WTC11 (cell line): ENCODE data around the gene ACBD6. TPM values are rescaled to one million over a fixed set of nuclear protein-coding genes. Genes with fewer than 3 reads are reported as not detected.

Source experiments
- ATAC-seq: fragments of 200-7000 bp; cut with Tn5 transposase; 2 replicates; pipeline ENCODE4 v1.10.0; 2021; ENCODE audit warnings: mild to moderate bottlenecking, moderate library complexity
- CTCF ChIA-PET: fragments of 300-600 bp; sonication (Branson Sonifier 250); formaldehyde crosslinking; loops from one replicate; lab custom pipeline; 2021; ENCODE audit warnings: antibody characterized with exemption; lab: Charles Lee
- POLR2A ChIA-PET: fragments of 350-600 bp; sonication (Branson Sonifier 250); formaldehyde crosslinking; loops from one replicate; lab custom pipeline; 2021; ENCODE audit warnings: antibody characterized with exemption; lab: Charles Lee
- DNase-seq: peaks from one replicate; pipeline ENCODE4 v3.0.0; 2021; ENCODE audit warnings: low spot score
- H3K27ac Mint-ChIP-seq: 2 replicates; pipeline ENCODE4 v1.8.0; 2021; ENCODE audit warnings: mixed read lengths
- H3K27me3 Mint-ChIP-seq: 2 replicates; pipeline ENCODE4 v1.8.0; 2021; ENCODE audit warnings: low read depth, mild to moderate bottlenecking, moderate library complexity, mixed read lengths
- H3K36me3 Mint-ChIP-seq: 2 replicates; pipeline ENCODE4 v1.8.0; 2021; ENCODE audit warnings: mixed read lengths
- H3K4me1 Mint-ChIP-seq: 2 replicates; pipeline ENCODE4 v1.8.0; 2022; ENCODE audit warnings: mixed read lengths
- H3K4me3 Mint-ChIP-seq: 2 replicates; pipeline ENCODE4 v1.8.0; 2021; ENCODE audit warnings: mild to moderate bottlenecking, moderate library complexity, mixed read lengths
- H3K9me3 Mint-ChIP-seq: 2 replicates; pipeline ENCODE4 v1.8.0; 2021; ENCODE audit warnings: mixed read lengths
- ARID4B ChIP-seq: sonication (generic); formaldehyde crosslinking; IDR thresholded peaks from 2 replicates; pipeline ENCODE4 v1.8.0; 2023; ENCODE audit warnings: missing genetic modification reagents, mild to moderate bottlenecking, borderline replicate concordance
- FOXK1 ChIP-seq: sonication (generic); formaldehyde crosslinking; IDR thresholded peaks from 2 replicates; pipeline ENCODE4 v1.8.0; 2022; ENCODE audit warnings: mild to moderate bottlenecking, moderate library complexity, missing genetic modification reagents
- GRHL2 ChIP-seq: fragments of 250-450 bp; sonication (Bioruptor Pico); IDR thresholded peaks from 2 replicates; pipeline ENCODE4 v1.8.0; 2022; ENCODE audit warnings: mild to moderate bottlenecking, moderate library complexity; ENCODE audit not compliant: insufficient replicate concordance, severe bottlenecking
- KAT7 ChIP-seq: sonication (generic); formaldehyde crosslinking; IDR thresholded peaks from 2 replicates; pipeline ENCODE4 v1.8.1; 2023; ENCODE audit warnings: missing genetic modification reagents, mild to moderate bottlenecking, borderline replicate concordance
- MAX ChIP-seq: sonication (generic); formaldehyde crosslinking; IDR thresholded peaks from 2 replicates; pipeline ENCODE4 v1.8.0; 2022; ENCODE audit warnings: mild to moderate bottlenecking, missing genetic modification reagents
- MYBL2 ChIP-seq: sonication (generic); formaldehyde crosslinking; IDR thresholded peaks from 2 replicates; pipeline ENCODE4 v1.8.1; 2023; ENCODE audit warnings: mild to moderate bottlenecking, moderate library complexity, missing genetic modification reagents
- NR2C2 ChIP-seq: sonication (generic); formaldehyde crosslinking; IDR thresholded peaks from 2 replicates; pipeline ENCODE4 v1.8.0; 2022; ENCODE audit warnings: mild to moderate bottlenecking, missing genetic modification reagents
- PRDM15 ChIP-seq: sonication (generic); formaldehyde crosslinking; IDR thresholded peaks from 2 replicates; pipeline ENCODE4 v1.8.0; 2022; ENCODE audit warnings: missing genetic modification reagents
- PREB ChIP-seq: sonication (generic); formaldehyde crosslinking; IDR thresholded peaks from 2 replicates; pipeline ENCODE4 v1.8.1; 2022; ENCODE audit warnings: mild to moderate bottlenecking, missing genetic modification reagents, moderate library complexity, borderline replicate concordance
- RELA ChIP-seq: sonication (generic); formaldehyde crosslinking; IDR thresholded peaks from 2 replicates; pipeline ENCODE4 v1.8.1; 2022; ENCODE audit warnings: missing genetic modification reagents, mild to moderate bottlenecking, borderline replicate concordance
- RORB ChIP-seq: fragments of 250-450 bp; sonication (Bioruptor Pico); IDR thresholded peaks from 2 replicates; pipeline ENCODE4 v1.9.0; 2021; ENCODE audit warnings: mild to moderate bottlenecking
- STAT6 ChIP-seq: sonication (generic); formaldehyde crosslinking; conservative IDR thresholded peaks from 2 replicates; pipeline ENCODE4 v1.8.1; 2023; ENCODE audit warnings: mild to moderate bottlenecking, low read depth, missing genetic modification reagents, moderate library complexity
- total RNA-seq: library from RNA; stranded (reverse); gene quantifications from 3 replicates; pipeline ENCODE4 v1.2.3, GENCODE V29; 2021

The ACBD6 gene
- total RNA-seq, 1 experiment from 2014 or later = 53.5 TPM

GRCh38 chr1:180542838-180543145 lies 40.4 kb upstream of the ACBD6 start (continued):
- TF ChIP-seq ARID4B (CRISPR knock-in tag) (no peak), KAT7 (no peak)

GRCh38 chr1:180542113-180542837 lies 39.9 kb upstream of the ACBD6 start:
- TF ChIP-seq FOXK1 (CRISPR knock-in tag) (no peak), STAT6 (CRISPR knock-in tag) (no peak), RORB (no peak), NR2C2 (CRISPR knock-in tag) (no peak), PREB (CRISPR knock-in tag) (no peak), GRHL2 (CRISPR knock-in tag) (no peak), MYBL2 (CRISPR knock-in tag) (no peak)
- DNase-seq (no peak), ATAC-seq (peak; percentile 83)
- Mint-ChIP-seq H3K9me3 (no peaks in the 10 kb centered on the region), H3K4me3 (no peak overlapping the region), H3K27ac (0 out of 2 replicates have a peak overlapping the region, but pooled peaks have one; percentile 30), H3K27me3 (no peaks in the 10 kb centered on the region; the same call in 1 of the 2 replicates), H3K36me3 (no peaks in the 10 kb centered on the region), H3K4me1 (peaks cover 11% of the 10 kb centered on the region)
- ChIA-PET CTCF (no interaction called here), POLR2A (no interaction called here)

GRCh38 chr1:180540697-180541594 lies 38.6 kb upstream of the ACBD6 start:
- Mint-ChIP-seq H3K36me3 (no peaks in the 10 kb centered on the region), H3K4me1 (peaks cover 11% of the 10 kb centered on the region), H3K4me3 (no peak overlapping the region), H3K9me3 (no peaks in the 10 kb centered on the region), H3K27ac (no peak overlapping the region), H3K27me3 (no peaks in the 10 kb centered on the region; the same call in 1 of the 2 replicates)
- DNase-seq (no peak), ATAC-seq (no peak)
- ChIA-PET POLR2A (no interaction called here), CTCF (no interaction called here)
- TF ChIP-seq RELA (CRISPR knock-in tag) (no peak), MAX (no peak), STAT6 (CRISPR knock-in tag) (no peak), PRDM15 (no peak)
